Bronchial epithelial cell (primary cell): ENCODE measurements around the gene AGBL5. TPM values are rescaled to one million over a fixed set of nuclear protein-coding genes. Genes with fewer than 3 reads are reported as not detected.
"Not testable (repeated sequence)": the region's sequence is repeated elsewhere in the genome, so short reads cannot be mapped to it uniquely, and the experiment has no call there.

Source experiments
- DNase-seq: peaks from one replicate; pipeline ENCODE4 v3.0.0-alpha.2; 2010; ENCODE audit warnings: low read depth
- FAIRE-seq: peaks from 2 replicates; lab custom pipeline; 2011; peaks lifted over from hg19 to GRCh38; lab: Jason Lieb, UNC
- H3K27me3 ChIP-seq: 2 replicates; pipeline ENCODE4 v1.5.1; 2011; ENCODE audit warnings: low read length; ENCODE audit not compliant: control insufficient read depth, insufficient read depth
- H3K36me3 ChIP-seq: 2 replicates; pipeline ENCODE4 v1.5.1; 2011; ENCODE audit warnings: low read length; ENCODE audit not compliant: control insufficient read depth, insufficient read depth
- H3K4me3 ChIP-seq: 2 replicates; pipeline ENCODE4 v1.5.1; 2011; ENCODE audit warnings: mild to moderate bottlenecking, low read depth, low read length, control low read depth
- CTCF ChIP-seq: IDR thresholded peaks from 2 replicates; pipeline ENCODE4 v1.5.1; 2011; ENCODE audit warnings: mild to moderate bottlenecking, moderate library complexity, low read length, control low read depth, inconsistent platforms; ENCODE audit not compliant: insufficient read depth, severe bottlenecking
- total RNA-seq: library from RNA; depleted of rRNA; stranded (reverse); fragments of >200 nt; gene quantifications from 2 replicates; pipeline ENCODE4 v1.2.1, GENCODE V29; 2014

The AGBL5 gene
- total RNA-seq, 1 donor from 2014 or later: 9.2 TPM

GRCh38 chr2:27108221-27108620, 56.8 kb downstream of the AGBL5 start:
- FAIRE-seq (no peak), DNase-seq (no peak)
- Histone ChIP-seq H3K27me3 (peaks cover 2% of the 10 kb centered on the region), H3K4me3 (no peak overlapping the region), H3K36me3 (no peaks in the 10 kb centered on the region)
- no peak for TF ChIP-seq CTCF

- DNase-seq (no peak), FAIRE-seq (no peak)
- H3K27me3 ChIP-seq: peaks cover 3% of the 10 kb centered on the region
- no peaks in the 10 kb centered on the region for H3K36me3 ChIP-seq
- H3K4me3 ChIP-seq: no peak overlapping the region
- TF ChIP-seq CTCF: no peak
Observed at GRCh38 chr2:27109083-27109482, 57.6 kb downstream of the AGBL5 start.

GRCh38 chr2:27110603-27111352, 59.3 kb downstream of the AGBL5 start:
- DNase-seq: not testable (repeated sequence)

GRCh38 chr2:27111392-27112078, 60.1 kb downstream of the AGBL5 start:
- not testable (repeated sequence) for DNase-seq, H3K27me3 ChIP-seq, H3K4me3 ChIP-seq, H3K36me3 ChIP-seq, FAIRE-seq

More at GRCh38 chr2:27110603-27111352, 59.3 kb downstream of the AGBL5 start:
- not testable (repeated sequence) for H3K27me3 ChIP-seq, H3K4me3 ChIP-seq, FAIRE-seq, H3K36me3 ChIP-seq

GRCh38 chr2:27115519-27115918, 64.1 kb downstream of the AGBL5 start:
- DNase-seq (peak; percentile 21), FAIRE-seq (no peak)
- no peak for TF ChIP-seq CTCF
- Histone ChIP-seq H3K27me3 (peaks cover 15% of the 10 kb centered on the region), H3K36me3 (no peaks in the 10 kb centered on the region), H3K4me3 (no peak overlapping the region)

- peaks cover 18% of the 10 kb centered on the region for H3K27me3 ChIP-seq
- FAIRE-seq (no peak), DNase-seq (no peak)
- no peak for TF ChIP-seq CTCF
- no peaks in the 10 kb centered on the region for H3K36me3 ChIP-seq
- peak overlapping the region; percentile 28 for H3K4me3 ChIP-seq
Observed at GRCh38 chr2:27117995-27118524, 66.6 kb downstream of the AGBL5 start.
